Left lung (tissue), 10 donors: ENCODE data around the gene TMEM203. TPM values are rescaled to one million over a fixed set of nuclear protein-coding genes. Genes with fewer than 3 reads are reported as not detected.
"Not testable (repeated sequence)": the region's sequence is repeated elsewhere in the genome, so short reads cannot be mapped to it uniquely, and the experiment has no call there.

Experiments used
- ATAC-seq: fragments of 200-7000 bp; cut with Tn5 transposase; one replicate; pipeline ENCODE4 v1.9.1; 2020; ENCODE audit warnings: moderate library complexity
- DNase-seq, 4 donors: peaks; one replicate each; pipeline ENCODE4 v3.0.0-alpha.2; 2013 to 2020
- H3K27ac ChIP-seq, 2 donors: fragments of 200-600 bp; sonication (generic) in 1 of 2; one replicate each; pipeline versions ENCODE4 v1.5.0 to v1.8.0; 2020 to 2021
- H3K27me3 ChIP-seq, 2 donors: fragments of 200-600 bp; sonication (generic) in 1 of 2; one replicate each; pipeline versions ENCODE4 v1.5.0 to v1.8.0; 2020 to 2021
- H3K36me3 ChIP-seq, 2 donors: fragments of 200-600 bp; sonication (generic) in 1 of 2; one replicate each; pipeline versions ENCODE4 v1.5.0 to v1.8.0; 2020 to 2021
- H3K4me1 ChIP-seq, 2 donors: fragments of 200-600 bp; one replicate each; pipeline ENCODE4 v1.8.0; 2021
- H3K4me3 ChIP-seq, 2 donors: fragments of 200-600 bp; sonication (generic) in 1 of 2; one replicate each; pipeline versions ENCODE4 v1.5.0 to v1.8.0; 2020 to 2021; ENCODE audit warnings: mild to moderate bottlenecking in 1 of 2
- H3K9me3 ChIP-seq, 2 donors: fragments of 200-600 bp; sonication (generic) in 1 of 2; one replicate each; pipeline versions ENCODE4 v1.5.0 to v1.8.0; 2020 to 2021
- intact Hi-C, 2 donors: fragments of 100-400 bp; cut with DNase I; formaldehyde crosslinking; loops; one replicate each; pipeline versions ENCODE4 v1.11.2 to v1.14.2; 2022
- polyA plus RNA-seq, 6 donors: library from polyadenylated mRNA; unstranded; fragments of 120-200 nt; gene quantifications; one replicate each; pipeline ENCODE4 v1.2.1, GENCODE V29; 2013; ENCODE audit not compliant: insufficient read length in 6 of 6
- total RNA-seq, 2 donors: library from RNA; stranded (reverse); fragmentation: NEBNext Ultra II Directional; extraction: Animal tissue kit (Norgen Biotek cat#: 25700); gene quantifications; one replicate each; pipeline ENCODE4 v1.2.1, GENCODE V29; 2021
- TF ChIP-seq, protein P1 (sequence below), 2 donors: fragments of 200-600 bp; sonication (generic) in 1 of 2; IDR thresholded peaks; one replicate each; pipeline versions ENCODE4 v1.5.0 to v1.8.0; 2021; ENCODE audit warnings: antibody characterized with exemption in 2 of 2
- donor health status: DM: no; HTN: yes; CAD: no.
- donor health status: DM: no; HTN: no; CAD: no.

Gene TMEM203
- total and polyA plus RNA-seq, 8 donors: 30.4 to 37.8 (median 31.8) TPM

- no peaks in the 10 kb centered on the region for H3K9me3 ChIP-seq
- ATAC-seq (no peak), DNase-seq (no peak)
- peaks cover 17 to 45% of the 10 kb centered on the region in 2 donors for H3K4me1 ChIP-seq
- H3K4me3 ChIP-seq: no peak overlapping the region
- no peaks in the 10 kb centered on the region for H3K27me3 ChIP-seq
- intact Hi-C loops: no loop called here
- H3K27ac ChIP-seq: no peak overlapping the region
- TF ChIP-seq, protein P1, sequence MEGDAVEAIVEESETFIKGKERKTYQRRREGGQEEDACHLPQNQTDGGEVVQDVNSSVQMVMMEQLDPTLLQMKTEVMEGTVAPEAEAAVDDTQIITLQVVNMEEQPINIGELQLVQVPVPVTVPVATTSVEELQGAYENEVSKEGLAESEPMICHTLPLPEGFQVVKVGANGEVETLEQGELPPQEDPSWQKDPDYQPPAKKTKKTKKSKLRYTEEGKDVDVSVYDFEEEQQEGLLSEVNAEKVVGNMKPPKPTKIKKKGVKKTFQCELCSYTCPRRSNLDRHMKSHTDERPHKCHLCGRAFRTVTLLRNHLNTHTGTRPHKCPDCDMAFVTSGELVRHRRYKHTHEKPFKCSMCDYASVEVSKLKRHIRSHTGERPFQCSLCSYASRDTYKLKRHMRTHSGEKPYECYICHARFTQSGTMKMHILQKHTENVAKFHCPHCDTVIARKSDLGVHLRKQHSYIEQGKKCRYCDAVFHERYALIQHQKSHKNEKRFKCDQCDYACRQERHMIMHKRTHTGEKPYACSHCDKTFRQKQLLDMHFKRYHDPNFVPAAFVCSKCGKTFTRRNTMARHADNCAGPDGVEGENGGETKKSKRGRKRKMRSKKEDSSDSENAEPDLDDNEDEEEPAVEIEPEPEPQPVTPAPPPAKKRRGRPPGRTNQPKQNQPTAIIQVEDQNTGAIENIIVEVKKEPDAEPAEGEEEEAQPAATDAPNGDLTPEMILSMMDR (IDR thresholded peaks at IDR 0.05): no peak
- H3K36me3 ChIP-seq: peaks cover 0 to 26% of the 10 kb centered on the region in 2 donors
These were observed 38.4 kb upstream of the TMEM203 start for GRCh38 chr9:137243626-137244485.

DNA sequence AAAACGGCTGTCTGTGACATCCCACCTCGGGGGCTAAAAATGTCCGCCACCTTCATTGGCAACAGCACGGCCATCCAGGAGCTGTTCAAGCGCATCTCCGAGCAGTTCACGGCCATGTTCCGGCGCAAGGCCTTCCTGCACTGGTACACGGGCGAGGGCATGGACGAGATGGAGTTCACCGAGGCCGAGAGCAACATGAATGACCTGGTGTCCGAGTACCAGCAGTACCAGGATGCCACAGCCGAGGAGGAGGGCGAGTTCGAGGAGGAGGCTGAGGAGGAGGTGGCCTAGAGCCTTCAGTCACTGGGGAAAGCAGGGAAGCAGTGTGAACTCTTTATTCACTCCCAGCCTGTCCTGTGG is 37.8 kb upstream of the TMEM203 start:
- peak overlapping the region in 1 of 2 donors; percentile 96 for H3K4me3 ChIP-seq

GRCh38 chr9:137242269-137243203 is 37.1 kb upstream of the TMEM203 start:
- no peak for DNase-seq
- no peak for ATAC-seq
- Histone ChIP-seq H3K4me3 (peak overlapping the region; percentile 91 to 96), H3K27ac (peak overlapping the region; percentile 78 to 99), H3K9me3 (no peaks in the 10 kb centered on the region), H3K36me3 (peaks cover 0 to 26% of the 10 kb centered on the region in 2 donors), H3K4me1 (peaks cover 15 to 57% of the 10 kb centered on the region in 2 donors), H3K27me3 (no peaks in the 10 kb centered on the region)
- TF ChIP-seq, protein P1 (IDR thresholded peaks at IDR 0.05): no peak
- intact Hi-C loops: no loop called here

More for the DNA sequence above, 37.8 kb upstream of the TMEM203 start:
- H3K9me3 ChIP-seq, H3K27ac ChIP-seq, H3K27me3 ChIP-seq, DNase-seq, intact Hi-C loops, ATAC-seq: not testable (repeated sequence)
- Histone ChIP-seq H3K4me1 (peaks cover 17 to 51% of the 10 kb centered on the region in 2 donors), H3K36me3 (peaks cover 0 to 26% of the 10 kb centered on the region in 2 donors)

GRCh38 chr9:137241490-137242268 is 36.2 kb upstream of the TMEM203 start:
- Histone ChIP-seq H3K36me3 (peaks cover 0 to 26% of the 10 kb centered on the region in 2 donors), H3K27ac (peak overlapping the region; percentile 87 to 99), H3K4me3 (peak overlapping the region; percentile 91 to 96), H3K9me3 (no peaks in the 10 kb centered on the region), H3K4me1 (peaks cover 13 to 66% of the 10 kb centered on the region in 2 donors), H3K27me3 (no peaks in the 10 kb centered on the region)
- TF ChIP-seq, protein P1 (IDR thresholded peaks at IDR 0.05): no peak
- intact Hi-C loops: no loop called here
- DNase-seq (peak in 2 of 4 donors; percentile 61 to 92), ATAC-seq (peak; percentile 27)

GRCh38 chr9:137240841-137241489 is 35.5 kb upstream of the TMEM203 start, which contains the start of gene TUBB4B:
Gene TUBB4B (plus strand): TSS chr9:137241287. CDS start chr9:137241361, 74 bp downstream.
- H3K27me3 ChIP-seq: peaks cover 0 to 2% of the 10 kb centered on the region in 2 donors
- H3K4me3 ChIP-seq: peak within 1 kb of the TSS; percentile 91 to 96
- peak within 1 kb of the TSS; percentile 96 to 99 for H3K27ac ChIP-seq
- peak; percentile 82 for ATAC-seq
- intact Hi-C loops: no loop called here
- H3K36me3 ChIP-seq: peaks cover 0 to 26% of the 10 kb centered on the region in 2 donors
- TF ChIP-seq, protein P1 (IDR thresholded peaks at IDR 0.05): no peak
- peaks cover 17 to 73% of the 10 kb centered on the region in 2 donors for H3K4me1 ChIP-seq
- no peaks in the 10 kb centered on the region for H3K9me3 ChIP-seq
- peak; percentile 98 to 100 (median 100) for DNase-seq
